HG02588 (cell line): ENCODE data around the gene CDK5RAP2.
"Not testable (repeated sequence)": the region's sequence is repeated elsewhere in the genome, so short reads cannot be mapped to it uniquely, and the experiment has no call there.

Experiments used
- ATAC-seq: cut with Tn5 transposase; IDR thresholded peaks from one replicate; pipeline ENCODE4 v1.9.1; 2021; ENCODE audit warnings: mild to moderate bottlenecking, moderate library complexity; ENCODE audit not compliant: unreplicated experiment

CDK5RAP2 gene

DNA sequence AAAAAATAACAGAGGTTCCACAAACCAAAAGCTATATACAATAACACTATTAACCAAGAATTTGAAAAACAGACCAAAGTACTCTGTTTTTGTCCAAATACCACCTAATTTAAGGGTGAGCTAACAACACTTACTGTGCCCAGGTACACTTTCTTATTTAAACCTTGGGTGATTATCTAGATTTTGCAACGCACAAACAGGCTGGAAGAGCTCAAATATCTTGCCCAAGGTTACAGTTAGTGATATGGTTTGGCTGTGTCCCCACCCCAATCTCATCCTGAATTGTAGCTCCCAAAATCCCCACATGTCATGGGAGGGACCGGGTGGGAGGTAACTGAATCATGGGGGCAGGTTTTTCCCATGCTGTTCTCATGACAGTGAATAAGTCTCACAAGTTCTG, 58.9 kb downstream of the CDK5RAP2 start:
- ATAC-seq, result no peak

DNA sequence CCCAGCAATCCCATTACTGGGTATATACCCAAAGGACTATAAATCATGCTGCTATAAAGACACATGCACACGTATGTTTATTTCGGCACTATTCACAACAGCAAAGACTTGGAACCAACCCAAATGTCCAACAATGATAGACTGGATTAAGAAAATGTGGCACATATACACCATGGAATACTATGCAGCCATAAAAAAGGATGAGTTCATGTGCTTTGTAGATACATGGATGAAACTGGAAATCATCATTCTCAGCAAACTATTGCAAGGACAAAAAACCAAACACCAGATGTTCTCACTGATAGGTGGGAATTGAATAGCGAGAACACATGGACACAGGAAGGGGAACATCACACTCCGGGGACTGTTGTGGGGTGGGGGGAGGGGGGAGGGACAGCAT, 64.0 kb downstream of the CDK5RAP2 start:
- not testable (repeated sequence) for ATAC-seq

DNA sequence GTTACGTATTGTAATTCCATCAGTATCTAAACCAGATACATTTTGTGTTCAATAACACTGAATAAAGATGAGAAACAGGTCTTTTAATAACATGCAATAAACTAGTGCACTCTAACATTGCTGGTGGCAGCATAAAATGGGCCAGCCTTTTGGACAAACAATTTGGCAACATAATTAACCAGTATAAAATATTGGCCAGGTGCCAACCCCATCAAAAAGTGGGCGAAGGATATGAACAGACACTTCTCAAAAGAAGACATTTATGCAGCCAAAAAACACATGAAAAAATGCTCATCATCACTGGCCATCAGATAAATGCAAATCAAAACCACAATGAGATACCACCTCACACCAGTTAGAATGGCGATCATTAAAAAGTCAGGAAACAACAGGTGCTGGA, 64.5 kb downstream of the CDK5RAP2 start:
- ATAC-seq, result not testable (repeated sequence)

DNA sequence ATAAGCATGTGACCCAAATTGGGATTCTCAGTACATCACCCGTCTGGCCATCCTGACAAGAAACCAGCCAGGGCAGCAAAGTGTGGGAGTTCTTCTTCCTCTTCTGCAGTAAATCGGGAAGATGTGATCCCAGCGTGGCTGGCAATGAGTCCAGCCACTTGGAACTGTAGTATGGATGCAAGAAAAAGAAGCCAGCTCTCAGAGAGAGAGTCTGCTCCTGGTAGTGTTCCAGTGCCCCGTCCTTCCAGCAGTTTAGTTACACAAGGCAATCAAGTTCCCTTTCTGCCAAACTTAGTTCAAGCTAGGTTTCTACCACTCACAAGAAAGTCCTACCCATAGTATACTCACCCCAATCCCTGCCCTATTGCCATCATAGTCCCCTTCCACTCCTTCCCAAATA, 65.6 kb downstream of the CDK5RAP2 start:
- ATAC-seq, result no peak

DNA sequence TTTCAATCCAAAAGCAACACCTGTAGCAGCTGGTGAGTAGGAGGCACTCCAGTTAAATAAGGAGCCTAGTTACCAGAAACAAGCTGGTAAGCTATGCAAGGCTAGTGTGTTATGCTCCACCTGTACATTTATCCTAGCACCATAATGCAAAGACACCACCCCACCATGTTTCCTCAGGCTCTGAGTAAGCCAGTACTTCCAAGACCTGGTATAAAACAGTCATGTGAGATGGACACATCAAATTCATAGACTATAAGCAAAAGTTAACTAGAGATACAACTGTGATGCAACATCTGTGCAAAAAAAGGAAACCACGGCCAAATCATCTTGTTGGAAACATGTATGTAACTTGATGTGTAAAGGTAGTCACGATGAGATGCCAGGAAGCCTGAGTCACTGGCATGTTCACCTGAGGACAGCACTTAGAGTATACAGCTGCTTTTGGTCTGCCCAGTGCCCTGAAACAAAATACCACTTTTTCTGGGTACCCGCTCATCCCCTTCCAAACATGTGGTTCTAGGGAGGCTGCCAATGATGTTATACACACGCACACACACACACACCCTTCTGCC, 66.1 kb downstream of the CDK5RAP2 start:
- no peak for ATAC-seq

DNA sequence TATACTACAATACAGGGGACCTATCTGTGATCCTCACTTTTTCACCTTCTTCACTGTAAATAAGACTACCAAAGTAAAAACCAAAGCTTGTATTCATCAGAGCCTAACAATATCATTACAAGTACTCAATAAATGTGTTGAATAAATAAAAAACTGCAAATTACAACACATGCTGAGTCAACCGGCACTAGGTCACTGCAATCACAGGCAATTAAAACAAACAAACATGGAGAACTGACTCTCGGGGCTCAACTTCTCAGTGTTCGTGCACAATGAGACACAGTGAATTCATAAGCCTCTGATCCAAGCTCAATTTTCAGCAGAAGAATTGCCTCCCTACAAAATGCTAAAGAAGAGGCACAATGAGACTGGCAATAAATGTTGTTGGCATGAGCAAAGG, 69.2 kb downstream of the CDK5RAP2 start:
- ATAC-seq, result no peak

DNA sequence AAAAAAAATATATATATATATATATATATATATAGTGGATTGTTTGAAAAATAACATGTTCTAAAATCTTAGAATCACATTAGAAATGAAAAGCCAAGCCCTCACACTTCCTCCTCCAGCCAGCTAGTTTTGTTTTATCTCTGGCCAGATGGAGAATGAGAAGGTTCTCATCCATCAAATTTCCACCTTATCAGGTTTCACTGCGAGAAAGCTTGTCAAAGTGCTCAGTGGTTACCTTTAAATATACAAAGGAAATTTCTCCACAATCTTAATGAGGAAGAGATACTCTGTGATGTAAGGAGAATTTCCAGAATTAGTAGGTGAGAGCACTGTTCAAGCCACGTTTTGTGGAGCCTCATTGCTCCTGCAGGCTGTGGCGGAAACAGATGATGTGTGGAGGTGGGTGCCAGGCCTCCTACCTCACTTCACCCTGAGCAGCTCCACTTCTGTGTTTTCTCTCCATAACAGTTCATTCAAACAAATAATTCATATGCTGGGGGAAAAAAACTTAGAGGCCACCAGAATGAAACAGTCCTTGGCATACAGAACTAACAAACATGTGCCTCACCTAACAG, 71.9 kb downstream of the CDK5RAP2 start:
- no peak for ATAC-seq

DNA sequence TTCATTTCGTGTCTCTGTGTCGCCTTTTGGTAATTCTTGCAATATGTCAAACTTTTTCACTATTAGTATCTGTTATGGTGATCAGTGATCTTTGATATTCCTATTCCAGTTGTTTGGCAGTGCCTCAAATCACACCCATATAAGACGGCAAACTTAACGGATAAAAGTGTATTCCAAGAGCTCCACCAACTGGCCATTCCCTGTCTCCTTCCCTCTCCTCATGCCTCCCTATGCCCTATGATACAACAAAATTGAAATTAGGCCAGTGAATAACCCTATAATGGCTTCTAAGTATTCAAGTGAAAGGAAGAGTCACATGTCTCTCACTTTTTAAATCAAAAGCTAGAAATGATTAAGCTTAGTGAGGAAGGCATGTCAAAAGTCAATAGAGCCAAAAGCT, 74.8 kb downstream of the CDK5RAP2 start:
- no peak for ATAC-seq

DNA sequence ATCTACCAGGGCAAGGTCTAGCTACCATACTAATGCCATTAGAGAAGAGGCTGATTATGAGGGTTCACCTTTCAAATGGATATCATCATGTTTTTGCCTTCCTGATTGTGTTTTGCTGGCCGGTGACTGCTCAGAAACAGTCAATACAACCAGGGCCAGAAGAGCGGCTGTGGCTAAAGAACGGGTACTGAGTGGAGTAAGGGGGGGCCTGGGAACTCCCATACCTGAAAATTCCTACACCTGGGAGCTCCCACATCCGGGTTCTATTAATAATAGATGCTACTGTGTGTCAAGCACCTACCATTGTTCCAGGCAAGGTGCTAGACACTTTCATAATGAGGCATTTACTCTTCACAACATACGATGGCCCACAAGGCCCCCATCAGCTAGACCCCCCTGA, 79.2 kb downstream of the CDK5RAP2 start:
- ATAC-seq, result no peak

DNA sequence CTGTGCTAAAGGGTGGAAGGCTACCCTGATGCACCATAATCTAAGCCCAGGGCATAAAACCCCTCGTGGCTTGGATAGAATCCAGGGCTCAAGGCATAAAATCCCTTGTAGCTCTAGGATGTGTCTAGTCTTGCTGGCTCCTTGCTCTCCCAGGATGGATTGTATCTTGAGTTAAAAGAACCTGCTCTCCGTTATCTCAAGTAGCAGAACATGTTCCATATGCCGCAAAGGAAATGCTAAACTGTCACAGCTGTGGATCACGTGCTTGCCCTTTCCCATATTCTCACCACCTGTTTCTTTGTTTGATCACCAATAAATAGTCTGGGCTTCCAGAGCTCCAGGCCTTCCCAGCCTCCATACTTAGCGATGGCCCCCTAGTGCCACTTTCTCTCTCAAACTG, 82.1 kb downstream of the CDK5RAP2 start:
- ATAC-seq, result not testable (repeated sequence)

DNA sequence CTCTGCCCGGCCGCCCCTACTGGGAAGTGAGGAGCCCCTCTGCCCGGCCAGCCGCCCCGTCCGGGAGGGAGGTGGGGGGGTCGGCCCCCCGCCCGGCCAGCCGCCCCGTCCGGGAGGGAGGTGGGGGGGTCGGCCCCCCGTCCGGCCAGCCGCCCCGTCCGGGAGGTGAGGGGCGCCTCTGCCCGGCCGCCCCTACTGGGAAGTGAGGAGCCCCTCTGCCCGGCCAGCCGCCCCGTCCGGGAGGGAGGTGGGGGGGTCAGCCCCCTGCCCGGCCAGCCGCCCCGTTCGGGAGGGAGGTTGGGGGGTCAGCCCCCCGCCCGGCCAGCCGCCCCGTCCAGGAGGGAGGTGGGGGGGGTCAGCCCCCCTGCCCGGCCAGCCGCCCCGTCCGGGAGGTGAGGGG, 83.5 kb downstream of the CDK5RAP2 start:
- not testable (repeated sequence) for ATAC-seq

DNA sequence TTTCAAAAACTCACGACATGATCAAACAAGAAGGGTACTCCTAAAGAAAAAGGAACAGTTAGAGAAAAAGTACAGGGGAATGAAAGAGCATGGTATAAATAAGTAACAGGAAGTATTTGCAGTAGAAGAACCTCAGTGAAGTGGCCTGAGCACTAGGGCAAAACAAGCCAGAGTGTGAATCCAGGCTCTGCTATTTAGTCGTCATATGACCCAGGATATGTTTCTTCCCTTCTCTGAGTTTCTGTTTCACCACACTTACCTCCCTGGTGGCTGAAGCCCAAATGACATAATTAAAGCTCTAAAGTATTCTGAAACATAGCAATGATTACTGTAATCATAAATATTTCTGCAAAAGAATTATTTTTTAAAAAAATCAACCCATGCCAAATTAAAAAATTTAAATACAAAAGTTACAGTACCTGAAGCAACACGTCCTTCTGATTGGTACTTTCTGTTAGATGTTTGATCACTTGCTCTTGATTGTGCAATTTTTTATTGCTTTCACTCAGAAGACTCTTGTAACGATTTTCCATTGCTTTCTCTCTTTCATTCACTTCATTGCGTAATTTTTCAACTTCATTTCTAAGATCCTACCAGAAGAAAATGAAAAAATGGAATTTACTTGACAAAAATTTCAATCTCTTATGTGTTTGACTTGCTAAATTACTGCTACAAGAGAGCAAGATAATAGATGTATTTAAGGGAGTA, 88.9 kb downstream of the CDK5RAP2 start:
- peak; percentile 76 for ATAC-seq

DNA sequence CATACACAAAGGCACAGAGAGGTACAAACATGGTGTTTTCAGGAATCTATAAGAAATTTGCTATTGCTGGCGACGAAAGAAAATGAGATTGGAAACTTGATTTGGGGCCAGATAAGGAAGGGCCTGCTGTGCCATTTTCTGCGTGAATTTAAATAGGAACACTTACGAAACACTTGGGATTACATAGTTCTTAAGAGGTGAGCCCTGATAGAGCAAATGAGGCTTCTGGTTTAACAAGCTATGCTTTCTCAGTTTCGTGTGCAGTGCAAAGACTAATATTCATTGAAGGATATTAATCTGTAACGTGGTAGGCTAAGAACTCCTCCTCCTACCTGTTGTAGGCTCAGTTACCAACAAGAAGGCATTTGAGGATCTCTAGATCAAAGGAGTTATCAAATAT, 93.1 kb downstream of the CDK5RAP2 start:
- ATAC-seq, result no peak

DNA sequence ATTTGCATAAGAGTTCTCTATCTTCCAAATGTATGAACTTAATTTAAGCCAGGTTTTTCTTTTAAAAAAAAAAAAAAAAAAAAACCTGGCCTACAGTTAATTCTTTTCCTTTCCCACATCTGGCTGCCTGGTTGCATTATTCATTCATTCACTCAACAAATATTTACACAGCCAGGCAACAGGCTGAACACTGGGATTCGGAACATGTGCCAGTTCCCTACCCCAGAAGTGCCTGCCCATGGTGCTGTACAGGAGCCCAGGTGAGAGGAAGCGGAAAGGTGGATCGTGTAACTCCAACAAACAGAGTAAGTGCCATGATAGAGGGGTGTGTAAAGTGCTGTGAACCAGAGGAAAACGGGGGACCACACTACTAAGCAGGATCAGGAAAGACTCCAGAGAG, 93.6 kb downstream of the CDK5RAP2 start:
- no peak for ATAC-seq

DNA sequence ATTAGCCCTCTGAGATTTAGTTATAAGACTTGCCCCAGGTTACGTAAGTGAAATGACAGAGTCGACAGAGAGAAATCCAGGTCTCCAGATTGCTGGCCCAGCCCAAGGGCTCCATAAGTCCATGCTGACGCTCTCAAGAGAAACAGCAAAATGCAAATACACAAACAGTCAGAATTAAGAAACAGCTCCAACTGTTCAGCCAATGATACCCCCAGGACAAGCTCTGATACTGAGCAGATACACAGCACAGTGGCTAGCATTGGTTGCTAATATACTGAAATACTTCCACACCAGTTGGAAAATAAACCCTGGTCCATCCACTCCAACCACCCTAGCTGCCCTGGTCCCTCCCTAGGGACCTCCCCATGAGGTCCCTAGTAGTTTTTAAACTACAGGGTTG, 94.2 kb downstream of the CDK5RAP2 start:
- no peak for ATAC-seq

DNA sequence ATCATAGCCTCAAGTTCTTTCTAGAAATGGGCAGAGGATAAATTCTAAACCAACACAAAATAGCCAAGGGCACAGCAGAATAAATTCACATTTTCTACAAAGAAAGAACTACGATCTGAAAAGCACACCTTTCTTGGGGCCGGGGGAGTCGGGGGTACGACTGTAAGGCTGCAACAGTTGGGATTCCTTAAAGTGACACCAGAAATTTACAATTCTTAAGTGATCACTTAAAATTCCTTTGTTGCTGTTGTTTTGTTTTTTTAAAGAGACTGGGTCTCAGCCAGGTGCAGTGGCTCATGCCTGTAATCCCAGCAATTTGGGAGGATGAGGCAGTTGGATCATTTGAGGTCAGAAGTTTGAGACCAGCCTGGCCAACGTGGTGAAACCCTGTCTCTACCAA, 95.8 kb downstream of the CDK5RAP2 start:
- ATAC-seq, result no peak

DNA sequence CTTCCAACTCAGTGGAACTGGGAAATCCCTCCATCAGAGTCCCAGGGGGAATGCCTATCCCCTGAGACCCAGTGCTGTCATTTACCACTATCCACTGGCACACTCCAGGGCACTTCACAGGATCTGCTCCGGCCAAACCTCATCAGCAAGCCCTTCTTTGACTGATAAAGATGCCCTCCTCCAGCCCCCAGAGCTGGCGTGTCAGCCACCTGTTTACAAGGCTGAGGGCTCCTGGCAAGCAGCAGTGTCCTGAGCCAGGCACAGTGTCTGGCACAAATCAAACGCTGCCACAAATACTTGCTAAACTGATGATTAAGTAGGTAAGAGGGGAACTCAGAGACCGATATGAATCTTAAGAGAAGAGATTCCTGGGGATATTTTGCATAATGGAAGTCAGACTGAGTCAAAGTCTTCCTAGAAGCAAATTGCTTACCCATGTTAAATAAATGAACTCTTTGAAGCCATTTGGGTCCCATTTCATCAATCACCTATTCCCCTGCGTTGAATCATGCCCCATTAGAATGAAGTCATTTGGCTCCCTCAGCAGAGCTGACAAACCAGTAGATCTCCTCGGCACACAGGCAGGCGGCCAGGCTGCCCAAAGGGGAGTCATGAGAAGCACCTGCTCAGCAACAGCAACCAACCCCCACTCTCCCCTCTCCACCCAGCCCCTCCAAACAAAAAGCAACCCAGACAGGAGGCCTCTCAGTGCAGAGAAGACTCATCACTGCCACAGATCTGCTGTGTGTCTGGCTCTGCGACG, 97.4 kb downstream of the CDK5RAP2 start:
- ATAC-seq, result no peak

DNA sequence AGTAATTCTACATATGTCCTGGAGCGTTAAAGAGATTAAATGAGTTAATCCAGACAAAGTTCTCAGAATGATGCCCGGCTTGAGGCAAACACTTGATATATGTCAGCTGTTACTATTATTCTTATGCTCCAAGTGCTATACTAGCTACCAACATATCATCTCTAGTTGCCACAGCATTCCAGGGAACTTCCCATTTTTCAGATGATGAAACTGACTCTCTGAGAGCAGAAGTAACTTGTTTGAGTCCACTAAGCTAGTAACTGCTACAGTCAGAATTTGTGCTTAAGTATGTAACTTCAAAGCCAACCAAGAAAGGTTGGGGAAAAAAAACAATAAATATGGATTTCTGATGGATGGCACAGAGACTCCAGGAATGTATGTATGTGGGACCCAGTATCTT, 98.1 kb downstream of the CDK5RAP2 start:
- ATAC-seq, result no peak

DNA sequence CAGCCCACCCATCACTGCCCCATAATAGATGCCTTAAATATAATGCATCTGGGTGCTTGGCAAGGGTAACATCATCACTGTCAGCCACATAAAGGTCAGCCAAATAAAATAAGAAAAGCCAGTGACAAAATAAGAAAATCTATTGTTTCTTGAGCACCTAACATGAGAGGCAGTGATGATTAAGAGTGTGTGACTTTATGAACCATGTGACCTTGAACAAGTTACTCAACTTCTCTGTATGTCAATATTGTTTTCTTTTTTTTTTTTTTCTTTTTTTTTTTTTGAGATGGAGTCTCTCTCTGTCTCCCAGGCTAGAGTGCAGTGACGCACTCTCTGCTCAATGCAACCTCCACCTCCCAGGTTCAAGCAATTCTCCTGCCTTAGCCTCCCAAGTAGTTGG, 98.7 kb downstream of the CDK5RAP2 start:
- ATAC-seq, result no peak

DNA sequence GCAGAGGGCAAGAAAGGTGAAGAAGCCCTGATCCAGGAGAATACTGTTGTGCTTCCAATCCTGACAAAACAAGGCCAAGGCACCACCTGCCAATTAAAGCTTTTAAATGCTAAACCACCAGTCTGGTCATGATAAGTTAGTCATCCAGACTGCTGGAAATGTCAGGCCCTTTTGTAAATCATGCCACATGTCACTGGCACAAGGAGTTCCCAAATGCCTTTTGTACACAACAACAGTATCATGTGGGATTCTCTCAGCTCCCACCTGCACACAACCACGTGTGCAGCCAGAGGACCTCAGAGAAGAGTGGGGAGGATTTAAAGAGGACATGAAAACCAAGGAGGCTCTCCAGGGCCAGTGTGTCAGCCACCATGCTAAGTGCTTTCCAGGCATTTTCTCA, 99.3 kb downstream of the CDK5RAP2 start:
- no peak for ATAC-seq

DNA sequence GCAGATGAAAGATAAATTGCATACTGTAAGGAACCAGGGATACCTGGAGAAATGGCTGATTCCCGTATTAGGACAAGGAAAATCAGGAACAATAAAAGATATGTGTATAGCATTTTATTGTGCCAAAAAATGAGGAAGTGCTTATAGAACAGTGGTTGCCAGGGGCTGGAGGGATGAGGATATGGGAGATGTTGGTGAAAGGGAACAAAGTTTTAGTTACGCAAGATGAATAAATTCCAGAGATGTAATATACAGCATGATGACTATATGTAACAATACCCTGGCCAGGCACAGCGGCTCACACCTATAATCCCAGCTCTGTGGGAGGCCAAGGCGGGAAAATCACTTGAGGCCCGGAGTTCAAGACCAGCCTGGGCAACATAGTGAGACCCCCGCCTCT, 101.8 kb downstream of the CDK5RAP2 start:
- ATAC-seq, result no peak

DNA sequence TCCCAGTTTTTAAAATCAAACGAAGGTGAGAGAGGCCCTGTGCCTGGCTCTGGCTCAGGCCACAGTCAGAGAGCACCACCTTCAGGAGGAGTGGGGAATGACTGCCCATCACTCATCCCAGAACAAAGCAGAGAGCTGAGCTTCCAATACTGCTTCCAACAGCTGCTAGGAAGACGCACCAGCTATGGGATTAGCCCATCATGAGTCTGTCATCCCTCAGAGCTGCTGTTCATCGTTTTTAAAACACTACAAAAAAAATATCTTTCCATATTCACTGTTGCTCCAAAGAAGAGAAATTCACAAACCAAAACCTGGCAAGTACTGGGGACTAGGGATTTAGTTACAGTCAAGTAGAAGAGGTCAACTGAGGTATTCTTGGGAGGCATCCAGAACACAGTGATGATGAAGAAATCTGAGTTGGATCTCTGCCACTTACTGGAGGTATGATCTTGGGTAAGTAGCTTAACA, 102.4 kb downstream of the CDK5RAP2 start:
- ATAC-seq, result no peak
